Activated CD8-positive, alpha-beta memory T cell treated with anti-CD3 and anti-CD28 coated beads, Interleukin-2, amount 50 U/mL, for 1 hour (primary cell): ENCODE results near the gene LRRC3C.
A peak's percentile ranks its signal among the peaks of the same experiment; 100 is the strongest.
"Not testable (repeated sequence)": the region's sequence is repeated elsewhere in the genome, so short reads cannot be mapped to it uniquely, and the experiment has no call there.

ENCODE experiments used
- DNase-seq: peaks from one replicate; pipeline ENCODE4 v3.0.0-alpha.2; 2020; ENCODE audit errors: extremely low read depth

LRRC3C gene, protein sequence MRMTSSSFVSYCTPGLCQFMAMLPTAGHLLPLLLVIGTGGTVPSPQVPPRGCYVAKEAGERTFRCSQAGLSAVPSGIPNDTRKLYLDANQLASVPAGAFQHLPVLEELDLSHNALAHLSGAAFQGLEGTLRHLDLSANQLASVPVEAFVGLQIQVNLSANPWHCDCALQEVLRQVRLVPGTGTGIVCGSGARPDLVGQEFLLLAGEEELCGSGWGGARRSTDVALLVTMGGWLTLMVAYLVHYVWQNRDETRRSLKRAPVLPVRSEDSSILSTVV

DNA sequence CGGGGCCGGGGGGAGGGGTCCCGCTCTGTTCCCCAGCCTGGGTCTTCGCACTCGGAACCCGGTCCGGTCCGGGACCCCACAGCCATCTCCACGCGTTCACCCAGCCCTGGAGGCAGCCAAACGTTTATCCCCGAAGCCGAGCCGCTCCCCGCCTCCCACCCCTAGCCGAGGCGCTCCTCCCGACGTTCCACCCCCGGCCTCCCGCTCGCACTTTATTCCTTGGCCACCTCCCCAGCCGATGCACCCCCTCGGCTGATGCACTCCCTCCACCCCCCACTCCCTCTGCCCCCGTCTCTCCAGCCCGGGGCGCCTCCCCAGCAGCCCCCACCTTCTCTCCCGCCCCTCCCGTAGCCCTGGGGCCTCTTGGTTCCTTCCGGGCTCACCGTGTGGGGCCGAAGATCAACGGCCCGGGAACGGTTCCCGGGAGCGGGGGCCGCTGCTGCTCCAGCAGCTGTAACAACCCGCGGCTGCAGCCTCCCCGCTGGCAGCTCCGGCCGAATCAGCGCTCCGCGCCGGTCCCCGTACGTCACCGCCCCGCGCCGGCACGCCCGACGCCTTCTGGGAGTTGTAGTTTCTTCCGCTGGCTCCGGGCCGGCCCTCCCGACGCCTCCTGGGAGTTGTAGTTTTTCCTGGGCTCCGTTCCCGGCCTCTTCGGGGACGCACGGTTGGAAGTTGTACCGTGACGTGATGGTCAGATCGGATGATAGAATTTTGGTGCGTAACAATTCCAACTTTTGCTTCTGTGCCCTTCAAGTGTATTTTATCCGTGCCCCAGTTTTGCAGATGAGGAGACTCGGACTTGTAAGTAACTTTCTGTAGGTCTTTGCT lies at the start of gene LRRC3C, which contains the start of gene ORMDL3:
Gene LRRC3C (plus strand): TSS at position 632 of the 828 bp plus-strand sequence. CDS start 13,792 bp downstream, outside the sequence.
Gene ORMDL3 (minus strand): TSS at position 501 of the 828 bp plus-strand sequence. CDS start 3,398 bp downstream, outside the sequence.
- DNase-seq: peak; percentile 72

DNA sequence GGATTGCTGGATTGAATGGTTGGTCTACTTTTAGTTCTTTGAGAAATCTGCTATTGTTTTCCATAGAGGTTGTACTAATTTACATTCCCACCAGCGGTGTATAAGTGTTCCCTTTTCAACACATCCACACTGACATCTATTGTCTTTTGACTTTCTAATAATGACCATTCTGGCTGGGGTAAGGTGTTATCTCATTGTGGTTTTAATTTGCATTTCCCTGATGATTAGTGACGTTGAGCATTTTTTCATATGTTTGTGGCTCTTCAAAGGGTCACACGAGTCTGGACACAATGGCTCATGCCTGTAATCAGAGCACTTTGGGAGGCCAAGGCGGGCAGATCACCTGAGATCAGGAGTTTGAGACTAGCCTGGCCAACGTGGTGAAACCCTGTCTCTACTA lies 41.4 kb upstream of the LRRC3C start:
- DNase-seq: not testable (repeated sequence)

DNA sequence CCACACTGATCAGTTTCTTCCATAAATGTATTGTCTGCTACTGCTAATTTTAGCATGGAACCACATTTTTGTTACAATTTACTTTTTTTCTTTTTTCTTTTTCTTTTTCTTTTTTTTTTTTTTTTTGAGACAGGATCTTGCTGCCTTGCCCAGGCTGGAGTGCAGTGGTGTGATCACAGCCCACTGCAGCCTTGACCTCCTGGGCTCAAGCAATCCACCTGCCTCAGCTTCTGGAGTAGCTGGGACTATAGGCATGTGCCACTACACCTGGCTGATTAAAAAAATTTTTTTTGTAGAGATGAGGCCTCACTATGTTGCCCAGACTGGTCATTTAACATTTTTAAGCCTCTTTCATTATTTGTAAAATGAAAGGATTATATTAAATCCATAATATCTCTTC lies 40.5 kb upstream of the LRRC3C start:
- DNase-seq: no peak

DNA sequence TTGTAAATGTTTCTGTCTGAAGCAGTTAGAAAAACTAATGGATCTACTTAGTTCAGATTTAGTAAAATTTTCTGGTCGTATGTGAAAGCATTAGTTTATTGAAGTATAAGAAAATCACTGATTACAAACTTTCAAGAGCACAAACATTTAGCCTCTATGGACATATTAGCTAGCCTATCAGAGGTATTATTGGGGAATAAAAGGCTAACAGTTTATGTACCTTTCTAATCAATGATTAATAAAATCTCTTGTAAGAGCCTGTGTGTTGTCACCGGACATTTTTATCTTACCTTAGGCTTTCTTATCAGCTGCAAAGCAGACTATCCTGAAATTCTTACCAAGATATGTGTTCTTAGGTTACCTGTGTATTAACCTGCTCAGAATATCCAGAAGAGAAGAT lies 38.3 kb upstream of the LRRC3C start:
- no peak for DNase-seq

DNA sequence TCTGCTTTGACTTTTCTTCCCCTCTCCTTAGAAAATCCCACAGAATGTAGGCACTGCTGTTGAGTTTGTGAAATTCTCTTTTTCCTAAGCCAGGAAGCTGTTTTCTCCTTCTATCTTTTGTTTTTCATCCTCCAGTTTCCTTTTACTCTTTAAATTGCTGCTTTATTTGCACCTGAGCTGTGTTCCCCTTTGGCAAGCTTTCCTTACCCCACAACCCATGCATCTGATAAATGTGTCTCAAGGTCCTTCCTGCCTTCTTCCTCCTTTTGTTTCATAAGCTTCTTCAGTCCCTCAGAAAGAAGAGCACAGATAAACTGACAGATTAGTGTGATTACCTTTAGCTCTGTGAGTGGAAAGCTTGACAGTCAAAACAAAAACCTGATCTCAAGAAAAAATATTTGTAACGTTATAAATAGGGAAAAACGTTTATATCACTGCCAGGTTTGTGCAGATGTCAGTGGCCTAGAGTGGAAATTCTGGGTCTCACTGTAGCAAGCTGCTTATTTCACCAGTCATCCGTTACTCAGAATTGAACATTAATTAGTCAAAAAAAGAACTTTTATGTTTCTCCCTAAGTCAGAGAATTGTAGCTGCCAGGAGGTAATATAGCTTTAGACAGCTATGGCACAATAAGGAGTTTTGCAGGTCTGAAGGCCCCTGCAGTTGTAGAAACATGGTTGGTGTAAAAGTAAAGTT lies 32.7 kb upstream of the LRRC3C start:
- no peak for DNase-seq

- DNase-seq: no peak
These were observed 29.4 kb upstream of the LRRC3C start for GRCh38 chr17:39898088-39898487.

DNA sequence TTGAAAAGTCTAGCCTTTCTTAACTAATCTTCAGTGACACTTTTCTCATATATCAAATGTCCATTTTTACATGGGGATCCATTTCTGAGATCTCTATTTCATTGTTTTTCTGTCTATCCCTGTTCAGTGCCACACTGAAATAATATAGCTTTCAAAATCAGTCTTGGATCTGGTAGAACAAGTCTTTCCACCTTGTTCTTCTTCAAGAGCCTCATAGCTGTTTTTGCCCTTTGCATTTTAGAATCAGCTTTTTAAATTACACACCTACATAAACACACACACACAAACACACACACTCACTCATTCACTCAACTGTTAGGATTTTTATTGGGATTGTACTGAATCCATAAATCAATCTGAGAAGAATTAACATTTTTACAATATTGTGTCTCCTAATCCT lies 28.3 kb upstream of the LRRC3C start:
- no peak for DNase-seq

- not testable (repeated sequence) for DNase-seq
These were observed 25.5 kb upstream of the LRRC3C start for GRCh38 chr17:39902027-39902426.

DNA sequence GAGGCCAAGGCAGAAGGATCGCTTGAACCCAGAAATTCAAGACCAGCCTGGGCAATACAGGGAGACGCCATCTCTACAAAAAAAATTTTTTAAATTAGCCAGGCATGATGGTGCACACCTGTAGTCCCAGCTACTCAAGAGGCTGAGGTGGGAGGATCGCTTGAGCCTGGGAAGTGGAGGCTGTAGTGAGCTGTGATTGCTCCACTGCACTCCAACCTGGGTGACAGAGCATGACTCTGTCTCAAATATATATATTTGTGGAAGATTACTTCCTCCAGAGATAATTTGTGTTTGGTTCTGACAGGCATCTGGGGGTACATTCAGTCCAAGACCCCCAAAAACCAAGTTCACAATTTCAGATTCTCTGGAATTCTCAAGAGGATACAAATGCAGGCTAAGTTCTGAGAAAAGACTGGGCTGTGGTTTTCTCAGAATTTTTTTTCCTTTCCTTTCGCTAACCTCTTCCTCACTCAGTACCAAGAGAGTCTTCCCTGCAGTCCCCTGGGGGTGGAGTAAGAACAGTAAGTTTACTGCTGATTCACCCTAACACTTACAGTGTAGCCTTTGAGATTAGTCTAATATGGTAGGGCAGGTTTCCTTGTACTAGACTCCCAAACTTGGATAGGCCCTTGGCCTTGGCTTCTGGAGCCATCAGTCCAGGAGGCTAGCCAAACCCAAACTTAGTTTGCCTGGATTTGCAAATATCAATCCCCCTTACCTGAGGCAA lies 24.2 kb upstream of the LRRC3C start:
- DNase-seq: no peak

- no peak for DNase-seq
These were observed 22.6 kb upstream of the LRRC3C start for GRCh38 chr17:39904990-39905288.

DNA sequence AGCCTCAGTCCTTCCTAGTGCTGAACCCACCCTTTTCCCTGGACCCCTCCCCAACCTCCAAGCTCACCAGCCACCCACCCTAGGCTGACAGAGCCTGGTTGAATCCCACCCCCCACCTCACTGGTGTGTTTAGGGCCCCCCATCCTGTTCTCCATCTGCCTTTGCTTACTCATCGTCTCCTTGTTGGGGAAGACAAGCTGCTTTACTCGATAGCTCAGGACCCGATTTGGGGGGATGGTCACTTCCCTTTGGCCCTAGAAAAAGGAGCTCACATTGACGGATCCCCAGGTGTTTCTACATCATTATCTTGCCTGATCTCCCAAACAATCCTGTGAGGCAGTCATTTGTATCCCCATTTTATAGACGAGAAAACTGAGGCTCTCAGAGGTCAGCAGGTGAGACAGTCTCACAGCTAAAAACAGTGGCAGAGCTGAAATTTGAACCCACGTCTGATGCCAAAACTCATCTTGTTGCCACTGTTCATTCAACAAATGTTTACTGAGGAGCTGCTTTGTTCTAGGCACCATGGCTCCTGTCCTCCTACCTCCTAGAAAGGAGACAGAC lies 18.7 kb upstream of the LRRC3C start:
- no peak for DNase-seq

DNA sequence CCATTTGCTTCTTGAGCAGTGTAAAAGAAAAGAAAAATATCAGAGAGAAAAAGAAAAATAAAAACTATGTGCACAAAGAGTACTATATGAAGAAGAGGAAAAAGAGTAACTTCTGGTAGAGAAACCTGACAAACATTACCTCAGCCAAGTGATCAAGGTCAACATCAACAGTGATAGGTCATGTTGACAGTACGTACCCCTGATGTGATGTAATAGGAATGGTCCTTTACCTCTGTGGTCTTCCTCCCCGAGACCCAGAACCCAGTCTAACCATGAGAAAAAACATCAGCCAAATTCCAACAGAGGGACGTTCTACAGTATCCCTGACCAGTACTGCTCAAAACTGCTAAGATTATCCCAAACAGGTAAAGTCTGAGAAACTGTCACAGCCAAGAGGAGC lies 13.5 kb upstream of the LRRC3C start:
- DNase-seq: no peak

DNA sequence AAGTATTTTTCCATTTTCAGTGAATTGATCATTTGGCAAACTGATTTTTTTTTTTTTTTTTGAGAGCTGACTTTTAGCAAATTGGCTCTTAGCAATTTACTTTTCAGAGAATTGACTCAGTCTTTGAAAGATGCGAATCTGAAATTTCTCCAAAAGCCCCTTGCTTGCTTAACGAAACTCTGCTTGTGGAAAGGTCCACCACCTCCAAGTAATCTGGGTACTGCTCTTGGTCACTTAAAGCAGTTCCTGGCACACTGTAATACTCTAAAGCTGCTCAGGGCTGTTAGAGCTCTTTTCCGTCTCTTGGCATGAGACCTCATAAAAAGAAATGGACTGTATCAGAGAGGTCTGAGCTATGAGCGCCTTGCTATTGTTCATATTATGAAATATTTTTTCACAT lies 12.0 kb upstream of the LRRC3C start:
- DNase-seq: no peak

DNA sequence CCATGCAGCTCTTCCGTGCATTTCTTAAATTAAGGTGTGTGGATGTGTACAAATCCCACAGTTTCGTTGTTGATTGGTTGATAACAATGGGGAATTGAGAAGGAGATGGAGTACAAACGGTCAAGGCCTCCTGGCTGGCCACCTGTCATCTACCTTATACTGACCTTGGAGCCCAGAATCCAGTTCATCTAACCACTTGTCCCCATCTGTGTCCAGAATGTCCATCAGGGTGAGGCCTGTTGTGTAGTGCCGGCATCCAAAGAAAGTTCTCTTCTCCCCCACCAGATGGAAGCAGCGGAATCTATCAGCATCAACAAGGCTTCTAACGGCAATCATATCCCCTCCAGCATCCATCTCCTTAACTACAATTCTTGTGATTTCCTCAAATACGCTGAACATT lies 10.6 kb upstream of the LRRC3C start:
- no peak for DNase-seq

DNA sequence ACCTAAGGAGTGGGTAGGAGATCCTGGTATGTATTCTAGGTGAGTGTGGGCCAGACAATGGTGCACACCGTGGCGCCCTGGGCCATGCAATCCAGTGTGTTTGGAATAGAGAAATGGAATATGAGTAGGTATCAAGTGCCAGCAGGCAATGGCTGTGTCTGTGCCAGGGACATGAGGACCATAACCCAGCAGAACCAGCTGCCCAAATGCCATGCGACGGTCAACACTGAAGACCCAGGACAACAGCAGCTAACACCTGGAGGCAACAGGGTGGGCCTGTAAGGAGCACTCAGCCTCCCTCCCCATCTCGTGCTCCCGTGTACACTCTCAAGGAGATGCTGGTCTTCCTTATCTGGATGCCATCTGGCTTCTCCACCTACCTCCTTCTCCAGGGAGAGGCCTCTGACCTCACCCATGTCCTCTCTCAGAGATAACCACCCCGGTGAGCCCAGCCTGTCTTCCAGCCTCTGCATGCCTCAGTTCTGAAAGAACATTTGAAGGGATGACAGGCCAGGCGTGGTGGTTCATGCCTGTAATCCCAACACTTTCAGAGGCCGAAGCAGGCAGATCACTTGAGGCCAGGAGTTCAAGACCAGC lies 8.3 kb upstream of the LRRC3C start:
- no peak for DNase-seq

- DNase-seq: no peak
These were observed 7.0 kb upstream of the LRRC3C start for GRCh38 chr17:39920218-39921210.

GRCh38 chr17:39921323-39921722 lies 6.2 kb upstream of the LRRC3C start:
- DNase-seq: no peak

DNA sequence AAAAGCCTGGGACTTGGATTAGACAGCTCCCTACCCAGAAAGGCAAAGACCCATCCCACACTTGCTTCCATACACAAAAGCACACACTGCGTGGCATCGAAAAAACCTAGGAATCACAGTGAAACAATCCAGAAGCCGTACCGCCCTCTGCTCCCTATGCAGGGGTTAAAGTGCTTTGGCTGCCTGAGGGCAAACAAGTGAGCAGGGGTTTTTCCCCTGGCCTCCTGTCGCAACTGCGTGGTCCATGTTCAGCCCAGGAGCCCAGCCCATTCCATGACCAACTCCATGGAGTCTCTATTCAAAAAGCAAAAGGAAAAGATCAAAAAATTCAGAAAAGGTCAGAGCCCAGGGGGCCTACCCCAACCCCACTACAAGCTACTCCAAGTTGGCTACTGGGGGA lies 5.5 kb upstream of the LRRC3C start:
- no peak for DNase-seq

DNA sequence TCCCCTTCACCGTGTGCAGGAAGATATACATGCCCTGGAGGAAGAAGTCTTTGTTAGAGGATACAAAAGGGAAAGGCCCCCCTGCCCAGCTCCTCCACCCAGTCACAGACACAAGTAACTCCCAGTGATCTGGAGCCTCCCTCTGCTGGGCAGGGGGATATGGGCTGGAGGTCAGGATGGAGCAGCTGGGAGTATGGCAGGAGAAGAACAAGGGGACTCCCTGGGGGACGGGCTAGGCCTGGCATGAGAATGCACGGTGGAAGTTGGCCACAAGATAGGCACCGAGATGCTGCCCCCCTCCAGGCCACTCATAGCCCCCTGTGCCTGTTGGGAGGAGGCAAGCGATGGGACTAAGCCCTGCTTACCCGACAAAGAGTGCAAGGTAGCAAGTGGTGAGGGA lies 4.3 kb upstream of the LRRC3C start:
- DNase-seq: no peak
